HepG2 (cell line): ENCODE measurements around the gene HAUS2. TPM values are rescaled to one million over a fixed set of nuclear protein-coding genes. Genes with fewer than 3 reads are reported as not detected.

ENCODE experiments used
- FLYWCH1 ChIP-seq: sonication (generic); formaldehyde crosslinking; IDR thresholded peaks from 2 replicates; pipeline ENCODE4 v1.8.1; 2023; ENCODE audit warnings: mild to moderate bottlenecking, missing genetic modification reagents
- KLF13 ChIP-seq: sonication (generic); formaldehyde crosslinking; IDR thresholded peaks from 2 replicates; pipeline ENCODE4 v1.4.0; 2020; ENCODE audit warnings: mild to moderate bottlenecking, missing genetic modification reagents
- MBNL3 ChIP-seq: fragments of 250-450 bp; sonication (Bioruptor Pico); conservative IDR thresholded peaks from 2 replicates; pipeline ENCODE4 v1.8.0; 2022; ENCODE audit warnings: mild to moderate bottlenecking, inconsistent platforms
- PHF20 ChIP-seq: sonication (generic); formaldehyde crosslinking; IDR thresholded peaks from 2 replicates; pipeline ENCODE4 v1.5.0; 2020; ENCODE audit warnings: mild to moderate bottlenecking, missing genetic modification reagents
- TBX3 ChIP-seq: fragments of 450-650 bp; IDR thresholded peaks from 2 replicates; pipeline ENCODE4 v1.6.1; 2017; ENCODE audit warnings: antibody characterized with exemption, mild to moderate bottlenecking, inconsistent platforms, borderline replicate concordance
- ZFP62 ChIP-seq: sonication (generic); formaldehyde crosslinking; IDR thresholded peaks from 2 replicates; pipeline ENCODE4 v1.4.0; 2020; ENCODE audit warnings: missing genetic modification reagents
- ZNF709 ChIP-seq: sonication (generic); formaldehyde crosslinking; IDR thresholded peaks from 2 replicates; pipeline ENCODE4 v1.5.0; 2020; ENCODE audit warnings: mild to moderate bottlenecking, missing genetic modification reagents
- ZNF746 ChIP-seq: sonication (generic); formaldehyde crosslinking; IDR thresholded peaks from 2 replicates; pipeline ENCODE4 v1.8.0; 2022; ENCODE audit warnings: mild to moderate bottlenecking, missing genetic modification reagents
- polyA plus RNA-seq, 8 experiments: library from polyadenylated mRNA; depleted of rRNA in 3 of 8; stranded (reverse) in 7 of 8; unstranded in 1 of 8; fragments of >200 nt; fragmentation: Illumina TruSeq in 4 of 8; extraction: Trizol in 4 of 8; gene quantifications; 2 replicates each; pipeline versions ENCODE4 v1.2.1 to v1.2.3, GENCODE V29; 2011 to 2016; ENCODE audit warnings: low read depth in 4 of 8, missing spikeins in 1 of 8, mixed read lengths in 1 of 8; ENCODE audit not compliant: insufficient read depth in 1 of 8
- total RNA-seq, 5 experiments: library from RNA; depleted of rRNA; stranded (reverse); fragments of >200 nt; fragmentation: Illumina TruSeq; extraction: Trizol; gene quantifications; 2 replicates each; pipeline ENCODE4 v1.2.3, GENCODE V29; 2016; ENCODE audit warnings: low read depth in 1 of 5
- TF ChIP-seq, protein P1 (sequence below): IDR thresholded peaks from 2 replicates; pipeline ENCODE4 v1.6.1; 2016; ENCODE audit warnings: mild to moderate bottlenecking, missing biosample characterization, missing genetic modification reagents
- TF ChIP-seq, protein P2 (sequence below): sonication (generic); formaldehyde crosslinking; IDR thresholded peaks from 2 replicates; pipeline ENCODE4 v1.4.0; 2020; ENCODE audit warnings: mild to moderate bottlenecking, missing genetic modification reagents
- TF ChIP-seq, protein P3 (sequence below): sonication (generic); formaldehyde crosslinking; IDR thresholded peaks from 2 replicates; pipeline ENCODE4 v1.8.1; 2023; ENCODE audit warnings: mild to moderate bottlenecking, inconsistent platforms, moderate library complexity, missing genetic modification reagents, borderline replicate concordance
- TF ChIP-seq, protein P4 (sequence below): IDR thresholded peaks from 2 replicates; pipeline ENCODE4 v1.6.1; 2016; ENCODE audit warnings: low read depth
- TF ChIP-seq, protein P5 (sequence below): sonication (generic); formaldehyde crosslinking; IDR thresholded peaks from 2 replicates; pipeline ENCODE4 v1.8.0; 2022; ENCODE audit warnings: mild to moderate bottlenecking, missing genetic modification reagents, moderate library complexity
- TF ChIP-seq, protein P6 (sequence below): sonication (generic); formaldehyde crosslinking; IDR thresholded peaks from 2 replicates; pipeline ENCODE4 v1.8.0; 2023; ENCODE audit warnings: mild to moderate bottlenecking, missing genetic modification reagents
- TF ChIP-seq, protein P7 (sequence below): sonication (generic); formaldehyde crosslinking; IDR thresholded peaks from 2 replicates; pipeline ENCODE4 v1.4.0; 2020; ENCODE audit warnings: missing genetic modification reagents
- TF ChIP-seq, protein P8 (sequence below): sonication (generic); formaldehyde crosslinking; IDR thresholded peaks from 2 replicates; pipeline ENCODE4 v1.8.1; 2023; ENCODE audit warnings: missing genetic modification reagents, inconsistent platforms, borderline replicate concordance

HAUS2 gene
- total and polyA plus RNA-seq, 2 of the 13 experiments (the other 11 are each of a cell fraction or from before 2014, with no cell fraction given), result 11.6 to 32.9 TPM

DNA sequence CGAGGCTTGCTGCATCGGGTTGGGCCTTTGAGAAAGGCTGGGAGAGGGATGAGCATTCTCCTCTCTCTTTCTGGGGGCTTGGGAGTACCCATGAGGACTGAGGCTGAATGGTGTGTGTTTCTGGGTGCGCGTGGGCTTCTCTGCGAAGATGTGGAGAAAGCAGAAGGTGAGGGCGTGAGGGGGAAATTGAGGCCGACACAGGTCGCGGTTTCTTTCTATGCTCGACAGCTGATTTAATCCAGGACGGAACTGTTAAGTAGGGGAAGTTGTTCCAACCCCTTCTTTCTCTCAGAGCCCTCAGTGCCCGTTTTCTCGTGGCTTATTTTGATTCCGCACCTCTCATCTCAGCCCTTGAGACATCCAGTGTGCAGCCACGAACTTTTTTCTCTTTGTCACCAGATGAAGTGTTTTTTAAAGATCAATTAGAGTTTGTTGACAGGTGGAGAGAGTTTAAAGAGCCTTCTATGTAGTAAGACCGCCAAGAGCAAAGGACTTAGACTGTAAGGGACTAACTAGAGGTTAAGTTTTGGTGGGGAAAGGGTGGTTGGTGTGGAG lies 27.5 kb downstream of the HAUS2 start (continued):
- no peak for TF ChIP-seq MBNL3
- TF ChIP-seq PHF20 (CRISPR knock-in tag), result no peak
- TF ChIP-seq FLYWCH1 (CRISPR knock-in tag), result no peak
- TF ChIP-seq, protein P1, sequence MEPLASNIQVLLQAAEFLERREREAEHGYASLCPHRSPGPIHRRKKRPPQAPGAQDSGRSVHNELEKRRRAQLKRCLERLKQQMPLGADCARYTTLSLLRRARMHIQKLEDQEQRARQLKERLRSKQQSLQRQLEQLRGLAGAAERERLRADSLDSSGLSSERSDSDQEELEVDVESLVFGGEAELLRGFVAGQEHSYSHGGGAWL, result no peak; the same call in 1 of the 2 replicates
- TF ChIP-seq, protein P2, sequence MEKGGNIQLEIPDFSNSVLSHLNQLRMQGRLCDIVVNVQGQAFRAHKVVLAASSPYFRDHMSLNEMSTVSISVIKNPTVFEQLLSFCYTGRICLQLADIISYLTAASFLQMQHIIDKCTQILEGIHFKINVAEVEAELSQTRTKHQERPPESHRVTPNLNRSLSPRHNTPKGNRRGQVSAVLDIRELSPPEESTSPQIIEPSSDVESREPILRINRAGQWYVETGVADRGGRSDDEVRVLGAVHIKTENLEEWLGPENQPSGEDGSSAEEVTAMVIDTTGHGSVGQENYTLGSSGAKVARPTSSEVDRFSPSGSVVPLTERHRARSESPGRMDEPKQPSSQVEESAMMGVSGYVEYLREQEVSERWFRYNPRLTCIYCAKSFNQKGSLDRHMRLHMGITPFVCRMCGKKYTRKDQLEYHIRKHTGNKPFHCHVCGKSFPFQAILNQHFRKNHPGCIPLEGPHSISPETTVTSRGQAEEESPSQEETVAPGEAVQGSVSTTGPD (CRISPR knock-in tag), result no peak
- no peak for TF ChIP-seq KLF13 (CRISPR knock-in tag)
- TF ChIP-seq, protein P3, sequence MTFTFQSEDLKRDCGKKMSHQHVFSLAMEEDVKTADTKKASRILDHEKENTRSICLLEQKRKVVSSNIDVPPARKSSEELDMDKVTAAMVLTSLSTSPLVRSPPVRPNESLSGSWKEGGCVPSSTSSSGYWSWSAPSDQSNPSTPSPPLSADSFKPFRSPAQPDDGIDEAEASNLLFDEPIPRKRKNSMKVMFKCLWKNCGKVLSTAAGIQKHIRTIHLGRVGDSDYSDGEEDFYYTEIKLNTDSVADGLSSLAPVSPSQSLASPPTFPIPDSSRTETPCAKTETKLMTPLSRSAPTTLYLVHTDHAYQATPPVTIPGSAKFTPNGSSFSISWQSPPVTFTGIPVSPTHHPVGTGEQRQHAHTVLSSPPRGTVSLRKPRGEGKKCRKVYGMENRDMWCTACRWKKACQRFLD (CRISPR knock-in tag), result no peak
- TF ChIP-seq, protein P4, sequence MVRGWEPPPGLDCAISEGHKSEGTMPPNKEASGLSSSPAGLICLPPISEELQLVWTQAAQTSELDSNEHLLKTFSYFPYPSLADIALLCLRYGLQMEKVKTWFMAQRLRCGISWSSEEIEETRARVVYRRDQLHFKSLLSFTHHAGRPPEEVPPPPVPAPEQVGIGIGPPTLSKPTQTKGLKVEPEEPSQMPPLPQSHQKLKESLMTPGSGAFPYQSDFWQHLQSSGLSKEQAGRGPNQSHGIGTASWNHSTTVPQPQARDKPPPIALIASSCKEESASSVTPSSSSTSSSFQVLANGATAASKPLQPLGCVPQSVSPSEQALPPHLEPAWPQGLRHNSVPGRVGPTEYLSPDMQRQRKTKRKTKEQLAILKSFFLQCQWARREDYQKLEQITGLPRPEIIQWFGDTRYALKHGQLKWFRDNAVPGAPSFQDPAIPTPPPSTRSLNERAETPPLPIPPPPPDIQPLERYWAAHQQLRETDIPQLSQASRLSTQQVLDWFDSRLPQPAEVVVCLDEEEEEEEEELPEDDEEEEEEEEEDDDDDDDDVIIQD, result no peak
- peak; percentile 12; the same call in 1 of the 2 replicates for TF ChIP-seq ZNF709 (CRISPR knock-in tag)
- TF ChIP-seq TBX3, result no peak
- TF ChIP-seq ZNF746 (CRISPR knock-in tag), result 0 out of 2 replicates have a peak, but pooled peaks have one; percentile 8
- TF ChIP-seq, protein P5, sequence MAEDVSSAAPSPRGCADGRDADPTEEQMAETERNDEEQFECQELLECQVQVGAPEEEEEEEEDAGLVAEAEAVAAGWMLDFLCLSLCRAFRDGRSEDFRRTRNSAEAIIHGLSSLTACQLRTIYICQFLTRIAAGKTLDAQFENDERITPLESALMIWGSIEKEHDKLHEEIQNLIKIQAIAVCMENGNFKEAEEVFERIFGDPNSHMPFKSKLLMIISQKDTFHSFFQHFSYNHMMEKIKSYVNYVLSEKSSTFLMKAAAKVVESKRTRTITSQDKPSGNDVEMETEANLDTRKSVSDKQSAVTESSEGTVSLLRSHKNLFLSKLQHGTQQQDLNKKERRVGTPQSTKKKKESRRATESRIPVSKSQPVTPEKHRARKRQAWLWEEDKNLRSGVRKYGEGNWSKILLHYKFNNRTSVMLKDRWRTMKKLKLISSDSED (CRISPR knock-in tag), result no peak
- TF ChIP-seq, protein P6, sequence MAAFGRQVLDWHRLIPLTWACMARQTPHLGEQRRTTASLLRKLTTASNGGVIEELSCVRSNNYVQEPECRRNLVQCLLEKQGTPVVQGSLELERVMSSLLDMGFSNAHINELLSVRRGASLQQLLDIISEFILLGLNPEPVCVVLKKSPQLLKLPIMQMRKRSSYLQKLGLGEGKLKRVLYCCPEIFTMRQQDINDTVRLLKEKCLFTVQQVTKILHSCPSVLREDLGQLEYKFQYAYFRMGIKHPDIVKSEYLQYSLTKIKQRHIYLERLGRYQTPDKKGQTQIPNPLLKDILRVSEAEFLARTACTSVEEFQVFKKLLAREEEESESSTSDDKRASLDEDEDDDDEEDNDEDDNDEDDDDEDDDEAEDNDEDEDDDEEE (CRISPR knock-in tag), result peak; percentile 42; the same call in 1 of the 2 replicates
- TF ChIP-seq, protein P7, sequence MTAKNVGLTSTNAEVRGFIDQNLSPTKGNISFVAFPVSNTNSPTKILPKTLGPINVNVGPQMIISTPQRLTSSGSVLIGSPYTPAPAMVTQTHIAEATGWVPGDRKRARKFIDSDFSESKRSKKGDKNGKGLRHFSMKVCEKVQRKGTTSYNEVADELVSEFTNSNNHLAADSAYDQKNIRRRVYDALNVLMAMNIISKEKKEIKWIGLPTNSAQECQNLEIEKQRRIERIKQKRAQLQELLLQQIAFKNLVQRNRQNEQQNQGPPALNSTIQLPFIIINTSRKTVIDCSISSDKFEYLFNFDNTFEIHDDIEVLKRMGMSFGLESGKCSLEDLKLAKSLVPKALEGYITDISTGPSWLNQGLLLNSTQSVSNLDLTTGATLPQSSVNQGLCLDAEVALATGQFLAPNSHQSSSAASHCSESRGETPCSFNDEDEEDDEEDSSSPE, result no peak
- no peak for TF ChIP-seq ZFP62 (CRISPR knock-in tag)
- TF ChIP-seq, protein P8, sequence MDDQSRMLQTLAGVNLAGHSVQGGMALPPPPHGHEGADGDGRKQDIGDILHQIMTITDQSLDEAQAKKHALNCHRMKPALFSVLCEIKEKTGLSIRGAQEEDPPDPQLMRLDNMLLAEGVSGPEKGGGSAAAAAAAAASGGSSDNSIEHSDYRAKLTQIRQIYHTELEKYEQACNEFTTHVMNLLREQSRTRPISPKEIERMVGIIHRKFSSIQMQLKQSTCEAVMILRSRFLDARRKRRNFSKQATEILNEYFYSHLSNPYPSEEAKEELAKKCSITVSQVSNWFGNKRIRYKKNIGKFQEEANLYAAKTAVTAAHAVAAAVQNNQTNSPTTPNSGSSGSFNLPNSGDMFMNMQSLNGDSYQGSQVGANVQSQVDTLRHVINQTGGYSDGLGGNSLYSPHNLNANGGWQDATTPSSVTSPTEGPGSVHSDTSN, result no peak
